Activated CD4-positive, alpha-beta T cell treated with anti-CD3 and anti-CD28 coated beads for 24 hours (primary cell): ENCODE results near the gene TERT.
"Not testable (repeated sequence)": the region's sequence is repeated elsewhere in the genome, so short reads cannot be mapped to it uniquely, and the experiment has no call there.

Source experiments
- DNase-seq, 2 donors: peaks; one replicate each; pipeline ENCODE4 v3.0.0-alpha.2; 2020; ENCODE audit warnings: low read depth in 2 of 2

TERT gene

DNA sequence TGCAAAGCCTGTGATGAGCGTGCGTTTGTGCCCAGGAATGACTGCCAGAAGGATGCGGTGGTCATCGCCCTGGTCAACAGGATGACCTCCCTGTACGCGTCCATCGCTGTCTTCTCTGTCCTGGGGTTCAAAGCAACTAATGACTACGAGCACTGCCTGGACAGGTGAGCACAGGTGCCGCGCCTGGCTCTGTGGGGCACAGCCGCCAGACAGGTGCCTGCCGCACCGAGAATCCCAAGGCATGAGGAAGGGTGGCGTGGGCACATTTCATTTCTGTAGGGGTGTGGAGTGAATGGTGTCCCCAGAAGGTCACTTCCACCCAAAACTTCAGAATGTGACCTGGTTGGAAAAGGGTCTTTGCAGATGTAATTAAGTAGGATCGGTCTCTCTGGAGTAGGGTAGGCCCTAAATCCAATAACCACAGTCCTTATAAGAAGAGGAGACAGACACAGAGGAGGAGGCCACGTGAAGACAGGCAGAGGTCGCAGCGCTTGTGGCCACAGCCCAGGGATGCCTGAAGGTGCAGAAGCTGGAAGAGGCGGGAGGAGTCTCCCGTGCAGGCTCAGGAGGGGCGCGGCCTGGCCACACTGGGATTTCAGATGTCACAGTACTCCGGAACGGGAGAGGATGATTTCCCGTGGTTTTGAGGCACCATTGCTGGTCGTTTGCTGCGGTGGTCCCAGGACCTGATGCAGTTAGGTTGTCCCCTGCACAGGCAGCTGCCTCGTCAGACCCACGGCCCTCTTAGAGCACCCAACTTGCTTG lies 54.2 kb downstream of the TERT start:
- DNase-seq, result no peak

GRCh38 chr5:1239505-1240251 lies 55.2 kb downstream of the TERT start:
- no peak for DNase-seq

DNA sequence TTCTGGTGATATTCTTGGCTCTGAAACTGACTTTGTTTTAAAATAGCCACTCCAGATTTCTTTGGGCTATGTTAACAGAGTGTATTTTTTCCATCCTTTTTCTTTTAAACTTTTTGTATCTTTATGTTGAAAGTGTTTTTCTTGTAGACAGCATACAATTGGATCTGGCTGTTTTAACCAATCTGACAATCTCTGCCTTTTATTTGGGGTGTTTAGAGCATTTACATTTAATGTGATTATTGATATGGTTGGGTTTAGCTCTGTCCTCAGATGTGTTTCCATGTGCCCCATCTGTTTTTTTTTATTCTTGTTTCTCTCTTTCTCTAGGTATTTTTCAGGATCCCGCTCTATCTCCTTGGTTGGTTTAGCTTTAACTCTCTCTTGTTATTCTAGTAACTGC lies 59.0 kb downstream of the TERT start:
- no peak for DNase-seq

DNA sequence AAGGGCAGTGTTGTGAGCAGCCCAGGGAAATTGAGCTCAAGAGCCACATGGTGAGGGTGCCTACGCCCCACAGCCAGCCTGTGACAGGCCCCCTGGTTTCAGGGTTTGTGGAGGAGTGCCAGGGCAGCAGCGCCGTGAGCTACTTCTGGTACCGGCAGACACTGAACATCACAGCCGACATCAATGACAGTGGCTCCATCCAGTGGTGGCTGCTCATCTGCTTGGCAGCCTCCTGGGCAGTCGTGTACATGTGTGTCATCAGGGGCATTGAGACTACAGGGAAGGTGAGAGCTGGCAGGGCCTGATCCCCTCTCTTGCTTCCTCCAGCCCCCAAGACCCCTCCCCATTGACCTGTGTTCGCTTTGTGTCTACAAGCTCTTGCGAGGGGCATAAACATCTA lies 59.5 kb downstream of the TERT start:
- no peak for DNase-seq

GRCh38 chr5:1232780-1233179 lies 62.1 kb downstream of the TERT start:
- no peak for DNase-seq

- no peak for DNase-seq
Measured at GRCh38 chr5:1231354-1231905, 63.4 kb downstream of the TERT start.

GRCh38 chr5:1230551-1230950 lies 64.3 kb downstream of the TERT start:
- no peak for DNase-seq

GRCh38 chr5:1229822-1230221 lies 65.0 kb downstream of the TERT start:
- no peak for DNase-seq

DNA sequence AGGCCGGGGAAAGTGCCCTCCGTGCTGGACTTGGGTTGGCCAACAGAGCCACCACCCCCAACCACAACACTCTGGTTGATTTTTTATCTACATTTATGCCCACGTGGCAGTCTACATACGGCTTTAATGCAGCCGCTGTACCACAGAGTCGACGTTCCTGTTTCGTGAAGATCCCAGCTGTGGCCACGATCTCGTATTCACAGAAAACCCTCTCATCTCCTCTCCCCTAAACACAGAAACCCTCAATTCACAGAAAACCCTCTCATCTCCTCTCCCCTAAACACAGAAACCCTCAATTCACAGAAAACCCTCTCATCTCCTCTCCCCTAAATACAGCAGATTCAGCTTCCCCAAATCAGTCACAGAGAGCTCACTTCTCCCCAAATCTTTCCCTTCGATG lies 65.8 kb downstream of the TERT start:
- not testable (repeated sequence) for DNase-seq

- no peak for DNase-seq
Measured at GRCh38 chr5:1228120-1228519, 66.7 kb downstream of the TERT start.

GRCh38 chr5:1227667-1228066 lies 67.2 kb downstream of the TERT start:
- DNase-seq, result no peak

- DNase-seq, result no peak
Measured at GRCh38 chr5:1226839-1227581, 67.9 kb downstream of the TERT start.

DNA sequence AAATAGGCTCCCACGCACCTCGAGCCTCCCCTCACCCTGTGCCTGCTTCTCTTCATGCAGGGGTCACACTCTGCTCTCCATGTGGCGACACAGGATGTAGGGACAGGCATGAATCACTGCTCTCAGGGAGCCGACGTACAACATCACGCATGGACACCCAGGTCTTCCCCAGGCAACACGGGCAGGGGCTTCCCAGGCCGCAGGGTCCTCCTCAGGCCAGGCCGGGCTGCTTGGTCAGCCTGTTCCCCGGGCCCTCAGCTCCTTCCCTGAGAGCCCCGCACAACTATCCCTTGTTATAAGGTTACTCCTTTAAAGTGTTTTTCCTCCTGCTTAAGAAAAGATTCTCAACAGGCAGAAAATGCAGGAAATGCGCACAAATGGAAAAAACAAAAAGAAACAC lies 68.6 kb downstream of the TERT start:
- DNase-seq, result no peak

DNA sequence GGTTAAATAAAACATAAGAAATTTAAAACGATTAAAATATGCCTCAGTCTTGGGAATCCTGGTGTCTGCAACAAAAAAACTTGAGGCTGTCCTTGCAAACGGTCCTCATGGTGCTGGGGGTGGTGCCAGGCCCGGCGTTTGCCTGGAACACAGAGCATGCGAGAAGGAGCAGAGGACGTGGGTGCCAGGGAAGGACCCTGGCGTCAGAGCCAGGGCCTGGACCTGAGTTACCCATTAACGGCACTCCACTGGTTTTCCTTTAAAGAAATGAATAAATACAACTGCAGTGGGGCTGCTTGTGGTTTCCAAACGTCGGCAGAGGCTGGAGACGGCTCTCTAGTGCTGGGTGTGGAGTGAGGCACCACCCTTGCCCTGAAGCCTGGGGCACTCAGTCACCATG lies 69.8 kb downstream of the TERT start, which contains the start of gene SLC6A18:
Gene SLC6A18 (plus strand): TSS at position 301 of the 400 bp plus-strand sequence. CDS start 97 bp downstream, at position 398.
- no peak for DNase-seq

DNA sequence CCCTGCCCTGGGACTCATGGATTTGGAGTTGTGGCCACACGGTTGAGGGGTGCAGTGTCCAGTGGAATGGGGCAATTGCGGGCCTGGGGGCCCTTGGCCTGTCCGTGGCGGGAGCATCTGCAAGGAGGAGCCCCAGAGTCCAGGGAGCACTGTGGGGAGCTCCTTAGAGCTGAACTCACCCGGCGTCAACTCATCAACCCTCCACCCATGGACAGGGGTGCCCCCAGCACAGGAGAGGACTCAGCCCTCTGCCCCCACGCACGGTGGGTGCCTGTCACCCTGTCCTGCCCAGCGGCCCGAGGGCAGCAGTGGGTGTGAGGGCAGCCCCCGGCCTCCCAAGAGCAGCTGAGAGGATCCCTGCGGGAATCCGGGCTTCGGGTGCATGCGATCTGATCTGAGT lies 70.2 kb downstream of the TERT start:
- DNase-seq, result no peak

DNA sequence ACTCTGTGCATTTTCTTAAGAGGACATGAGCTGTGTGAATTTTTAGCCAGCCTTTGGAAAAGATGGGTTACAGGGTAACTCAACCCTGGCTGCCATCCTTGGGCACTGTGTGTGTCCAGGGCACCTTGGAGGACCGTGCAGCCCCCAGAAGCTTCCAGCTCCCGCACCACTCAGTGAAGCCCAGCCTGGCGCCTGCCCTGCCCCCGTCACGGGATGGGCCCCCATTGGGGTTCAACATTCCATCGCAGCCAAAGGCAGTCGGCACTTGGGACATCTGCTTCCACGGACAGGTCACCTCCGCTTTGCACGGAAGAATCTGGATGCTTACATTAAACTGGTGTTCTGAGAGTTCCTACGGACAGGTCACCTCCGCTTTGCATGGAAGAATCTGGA lies 71.6 kb downstream of the TERT start:
- no peak for DNase-seq

DNA sequence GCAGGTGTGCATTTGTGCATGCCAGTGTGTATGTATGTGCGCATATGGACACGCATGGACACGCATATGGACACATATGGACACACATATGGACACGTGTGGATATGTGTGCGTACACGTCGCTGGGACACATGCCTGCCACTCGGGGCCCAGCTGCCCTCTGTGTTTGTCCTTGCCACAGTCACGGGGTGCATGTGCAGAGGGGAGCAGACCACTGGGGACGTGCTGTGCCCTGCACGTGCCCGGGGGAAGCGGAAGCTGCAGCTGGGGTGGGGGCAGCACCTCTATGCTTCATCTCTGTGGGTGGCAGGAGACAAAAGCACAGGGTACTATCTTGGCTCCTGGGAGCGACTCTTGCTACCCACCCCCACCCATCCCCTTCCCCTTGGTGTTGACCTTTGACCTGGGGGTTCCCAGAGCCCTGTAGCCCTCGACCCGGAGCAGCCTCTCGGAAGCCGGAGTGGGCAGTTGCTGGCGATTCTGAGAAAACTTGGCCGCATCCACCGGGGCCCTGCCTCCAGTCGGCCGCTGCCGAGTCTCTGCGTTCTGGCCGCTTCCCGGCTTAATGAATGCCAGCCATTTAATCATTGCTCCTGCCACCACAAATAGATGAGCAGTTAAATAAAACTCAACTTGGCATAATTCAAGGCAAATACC lies 72.1 kb downstream of the TERT start:
- DNase-seq, result no peak

DNA sequence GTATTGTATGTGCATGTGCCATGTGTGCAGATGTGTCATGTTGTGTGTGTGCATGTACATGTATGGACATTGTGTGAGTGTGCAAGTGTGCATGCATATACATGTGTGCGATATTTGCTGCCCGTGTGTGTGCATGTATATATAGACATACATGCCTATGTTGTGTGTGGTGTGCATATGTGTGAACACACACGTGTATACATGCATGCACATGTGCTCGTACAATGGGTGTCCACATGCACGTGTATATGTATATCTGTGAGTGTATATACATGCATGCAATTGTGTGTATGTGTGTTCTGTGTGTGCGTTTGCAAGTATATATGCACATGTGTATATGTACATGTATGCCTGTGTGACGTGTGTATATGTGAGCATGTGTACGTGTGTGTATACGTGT lies 72.7 kb downstream of the TERT start:
- DNase-seq, result no peak

DNA sequence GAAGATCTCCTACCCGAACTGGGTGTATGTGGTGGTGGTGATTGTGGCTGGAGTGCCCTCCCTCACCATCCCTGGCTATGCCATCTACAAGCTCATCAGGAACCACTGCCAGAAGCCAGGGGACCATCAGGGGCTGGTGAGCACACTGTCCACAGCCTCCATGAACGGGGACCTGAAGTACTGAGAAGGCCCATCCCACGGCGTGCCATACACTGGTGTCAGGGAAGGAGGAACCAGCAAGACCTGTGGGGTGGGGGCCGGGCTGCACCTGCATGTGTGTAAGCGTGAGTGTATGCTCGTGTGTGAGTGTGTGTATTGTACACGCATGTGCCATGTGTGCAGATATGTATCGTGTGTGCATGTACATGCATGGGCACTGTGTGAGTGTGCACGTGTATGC lies 73.1 kb downstream of the TERT start:
- no peak for DNase-seq

- no peak for DNase-seq
Measured at GRCh38 chr5:1220831-1221230, 74.0 kb downstream of the TERT start.

- DNase-seq, result no peak
Measured at GRCh38 chr5:1220351-1220750, 74.5 kb downstream of the TERT start.

DNA sequence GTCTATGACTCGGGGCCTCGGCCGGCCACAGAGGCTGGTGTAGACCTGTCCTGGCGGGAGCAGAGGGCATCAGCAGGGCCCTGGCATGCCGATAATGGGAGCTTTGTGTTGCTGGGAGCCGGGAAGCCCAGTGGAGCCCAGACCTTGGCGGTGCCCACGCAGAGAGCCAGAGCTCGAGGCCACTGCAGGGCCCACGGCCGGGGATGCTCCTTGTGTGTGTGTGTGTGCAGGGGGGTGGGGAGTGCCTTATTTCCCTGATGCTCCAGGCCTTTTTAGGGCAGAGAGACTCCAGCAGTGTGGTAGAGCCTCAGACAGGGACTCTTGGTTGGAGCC lies 75.1 kb downstream of the TERT start:
- DNase-seq, result no peak
